DOHH2 (cell line): ENCODE measurements around the gene ATP6V1G1.

Source experiments
- H3F3A ChIP-seq: fragments of 200-600 bp; sonication (generic), shearing (Covaris generic); 2 replicates; pipeline ENCODE4 v1.6.0; 2016; ENCODE audit warnings: antibody characterized with exemption, mild to moderate bottlenecking; ENCODE audit not compliant: control insufficient read depth, insufficient read depth
- H3K27ac ChIP-seq: fragments of 200-600 bp; sonication (generic); 2 replicates; pipeline ENCODE4 v1.5.1; 2014; ENCODE audit warnings: low read depth, mild to moderate bottlenecking, low read length, moderate library complexity
- H3K27me3 ChIP-seq: fragments of 200-600 bp; sonication (generic); 2 replicates; pipeline ENCODE4 v1.6.1; 2014; ENCODE audit warnings: mild to moderate bottlenecking, low read length, mixed read lengths; ENCODE audit not compliant: control insufficient read depth
- H3K36me3 ChIP-seq: fragments of 200-600 bp; sonication (generic); 2 replicates; pipeline ENCODE4 v1.6.1; 2014; ENCODE audit warnings: mild to moderate bottlenecking, low read length, moderate library complexity, mixed read lengths; ENCODE audit not compliant: control insufficient read depth
- H3K4me1 ChIP-seq: fragments of 200-600 bp; sonication (generic); 2 replicates; pipeline ENCODE4 v1.6.1; 2014; ENCODE audit warnings: mild to moderate bottlenecking, low read length, mixed read lengths; ENCODE audit not compliant: control insufficient read depth
- H3K4me2 ChIP-seq: fragments of 200-600 bp; sonication (generic); 2 replicates; pipeline ENCODE4 v1.6.0; 2014; ENCODE audit warnings: mild to moderate bottlenecking, low read length, moderate library complexity
- H3K4me3 ChIP-seq: fragments of 200-600 bp; sonication (generic); 2 replicates; pipeline ENCODE4 v1.5.1; 2014; ENCODE audit warnings: mild to moderate bottlenecking, low read length, mixed read lengths
- H3K79me2 ChIP-seq: fragments of 200-600 bp; sonication (generic); 2 replicates; pipeline ENCODE4 v1.6.1; 2014; ENCODE audit warnings: mild to moderate bottlenecking, low read length, mixed read lengths; ENCODE audit not compliant: control insufficient read depth
- H3K9me2 ChIP-seq: fragments of 200-600 bp; sonication (generic); replicated peaks from 2 replicates; pipeline ENCODE4 v1.6.1; 2014; ENCODE audit warnings: mild to moderate bottlenecking, low read length, mixed read lengths; ENCODE audit not compliant: control insufficient read depth
- H3K9me3 ChIP-seq: fragments of 200-600 bp; sonication (generic); 2 replicates; pipeline ENCODE4 v1.6.1; 2014; ENCODE audit warnings: antibody characterized with exemption, low read length, mixed read lengths; ENCODE audit not compliant: control insufficient read depth, insufficient read depth
- H4K20me1 ChIP-seq: fragments of 200-600 bp; sonication (generic); 2 replicates; pipeline ENCODE4 v1.6.0; 2014; ENCODE audit warnings: low read depth, mild to moderate bottlenecking, antibody characterized with exemption, low read length, moderate library complexity; ENCODE audit not compliant: control insufficient read depth, insufficient read depth
- EZH2phosphoT487 ChIP-seq: fragments of 200-600 bp; sonication (generic); IDR thresholded peaks from 2 replicates; pipeline ENCODE4 v1.6.1; 2017; ENCODE audit warnings: borderline replicate concordance, mild to moderate bottlenecking, antibody characterized with exemption, low read length, moderate library complexity, mixed read lengths
- TF ChIP-seq, protein P1 (sequence below): fragments of 200-600 bp; sonication (generic); IDR thresholded peaks from one replicate; pipeline ENCODE4 v1.5.1; 2014; ENCODE audit warnings: antibody characterized with exemption, mild to moderate bottlenecking, low read depth, low read length; ENCODE audit not compliant: poor library complexity, severe bottlenecking

ATP6V1G1 gene

DNA sequence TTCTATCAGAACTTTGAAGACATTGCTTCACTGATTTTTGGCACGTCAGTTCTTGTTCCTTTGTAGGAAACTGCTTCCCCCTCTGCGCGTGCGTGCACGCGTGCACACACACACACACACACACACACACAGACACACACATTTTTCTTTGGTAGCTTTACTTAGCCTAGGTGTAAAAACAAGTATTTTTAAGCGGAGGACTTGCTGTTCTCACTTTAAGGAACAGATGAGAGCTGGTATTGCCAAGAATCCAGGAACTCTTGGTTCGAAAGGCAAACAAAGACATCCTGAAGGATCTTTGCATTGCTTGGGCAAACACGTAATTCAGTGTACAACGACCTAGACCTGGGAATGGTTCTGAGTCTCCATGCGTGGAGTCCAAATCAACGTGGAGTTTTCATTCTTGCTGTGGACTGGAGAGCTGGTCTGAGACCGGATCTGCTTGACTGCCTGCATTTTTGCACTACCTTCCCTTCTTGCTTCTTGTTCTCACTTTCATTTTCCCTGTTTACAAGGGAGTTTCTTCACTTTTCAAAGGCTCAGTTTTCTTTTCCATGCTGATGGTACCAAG, 31.7 kb downstream of the ATP6V1G1 start:
- Histone ChIP-seq H3K27ac (peak overlapping the region; percentile 59), H3K27me3 (no peaks in the 10 kb centered on the region), H3K79me2 (peaks cover 69% of the 10 kb centered on the region), H3K9me2 (no peaks in the 10 kb centered on the region), H3K36me3 (peaks cover 45% of the 10 kb centered on the region), H3F3A (peaks cover 10% of the 10 kb centered on the region), H3K4me3 (peak overlapping the region; percentile 66), H3K9me3 (no peaks in the 10 kb centered on the region), H4K20me1 (no peaks in the 10 kb centered on the region), H3K4me2 (peak overlapping the region; percentile 80), H3K4me1 (peaks cover 49% of the 10 kb centered on the region)
- TF ChIP-seq EZH2phosphoT487: no peak
- TF ChIP-seq, protein P1, sequence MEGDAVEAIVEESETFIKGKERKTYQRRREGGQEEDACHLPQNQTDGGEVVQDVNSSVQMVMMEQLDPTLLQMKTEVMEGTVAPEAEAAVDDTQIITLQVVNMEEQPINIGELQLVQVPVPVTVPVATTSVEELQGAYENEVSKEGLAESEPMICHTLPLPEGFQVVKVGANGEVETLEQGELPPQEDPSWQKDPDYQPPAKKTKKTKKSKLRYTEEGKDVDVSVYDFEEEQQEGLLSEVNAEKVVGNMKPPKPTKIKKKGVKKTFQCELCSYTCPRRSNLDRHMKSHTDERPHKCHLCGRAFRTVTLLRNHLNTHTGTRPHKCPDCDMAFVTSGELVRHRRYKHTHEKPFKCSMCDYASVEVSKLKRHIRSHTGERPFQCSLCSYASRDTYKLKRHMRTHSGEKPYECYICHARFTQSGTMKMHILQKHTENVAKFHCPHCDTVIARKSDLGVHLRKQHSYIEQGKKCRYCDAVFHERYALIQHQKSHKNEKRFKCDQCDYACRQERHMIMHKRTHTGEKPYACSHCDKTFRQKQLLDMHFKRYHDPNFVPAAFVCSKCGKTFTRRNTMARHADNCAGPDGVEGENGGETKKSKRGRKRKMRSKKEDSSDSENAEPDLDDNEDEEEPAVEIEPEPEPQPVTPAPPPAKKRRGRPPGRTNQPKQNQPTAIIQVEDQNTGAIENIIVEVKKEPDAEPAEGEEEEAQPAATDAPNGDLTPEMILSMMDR: no peak

DNA sequence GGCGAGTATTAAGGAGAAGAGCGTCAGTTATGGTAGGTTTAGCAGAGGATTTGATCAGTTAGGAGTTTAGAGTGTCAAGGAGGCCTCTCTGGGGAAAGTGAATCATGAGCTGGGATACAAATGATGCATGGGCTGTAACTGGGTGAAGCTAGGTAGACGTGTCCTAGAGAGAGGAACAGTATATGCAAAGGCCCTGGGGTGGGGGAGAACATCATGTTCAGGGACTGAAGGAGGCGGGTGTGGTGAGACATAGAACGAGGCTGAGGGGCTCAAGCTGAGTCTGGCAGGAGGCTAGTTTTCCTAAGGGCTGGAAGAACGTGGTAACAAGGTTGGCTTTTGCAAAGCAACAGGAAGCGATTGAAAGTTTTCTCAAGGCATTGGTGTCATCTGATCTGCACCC, 34.0 kb downstream of the ATP6V1G1 start:
- Histone ChIP-seq H3K4me2 (no peak overlapping the region), H4K20me1 (no peaks in the 10 kb centered on the region), H3K79me2 (peaks cover 51% of the 10 kb centered on the region), H3K9me2 (no peaks in the 10 kb centered on the region), H3K4me1 (peaks cover 34% of the 10 kb centered on the region), H3K4me3 (no peak overlapping the region), H3K27ac (no peak overlapping the region), H3F3A (peaks cover 10% of the 10 kb centered on the region), H3K9me3 (no peaks in the 10 kb centered on the region), H3K27me3 (no peaks in the 10 kb centered on the region), H3K36me3 (peaks cover 44% of the 10 kb centered on the region)
- TF ChIP-seq EZH2phosphoT487: no peak
- TF ChIP-seq, protein P1: no peak

DNA sequence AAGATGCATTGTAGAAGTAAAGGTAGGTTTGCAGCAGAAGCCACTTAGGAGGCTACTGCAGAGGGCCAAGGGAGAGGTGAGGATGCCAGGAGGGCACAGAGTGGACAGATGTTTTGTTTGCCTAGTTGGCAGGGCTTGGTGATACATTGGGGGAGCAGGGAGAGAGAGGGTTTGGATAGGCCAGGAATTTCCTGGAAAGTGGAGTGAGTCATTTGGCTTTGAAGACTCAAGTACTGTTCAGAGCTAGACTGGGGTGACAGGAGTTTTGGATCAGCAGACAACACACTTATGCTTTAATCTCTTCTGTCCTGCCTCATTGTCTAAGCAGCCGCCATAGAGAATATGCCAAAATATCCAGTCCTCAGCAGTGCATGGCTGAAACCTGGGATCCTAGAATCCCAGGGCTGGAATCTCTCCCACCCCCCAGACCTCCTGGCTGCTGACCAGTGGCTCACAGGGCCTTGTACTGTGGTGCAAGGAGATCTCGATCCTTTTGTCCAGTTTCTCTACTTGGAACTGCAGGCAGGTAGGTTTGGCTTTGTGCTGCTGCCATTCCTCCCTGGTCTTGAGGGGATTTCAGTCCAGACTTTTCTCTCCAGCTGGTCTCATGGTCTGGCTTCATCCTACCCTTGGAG, 34.5 kb downstream of the ATP6V1G1 start:
- H3F3A ChIP-seq: peaks cover 6% of the 10 kb centered on the region
- no peaks in the 10 kb centered on the region for H4K20me1 ChIP-seq
- no peaks in the 10 kb centered on the region for H3K27me3 ChIP-seq
- TF ChIP-seq, protein P1: no peak
- TF ChIP-seq EZH2phosphoT487: no peak
- H3K9me2 ChIP-seq: no peaks in the 10 kb centered on the region
- H3K27ac ChIP-seq: no peak overlapping the region
- peaks cover 49% of the 10 kb centered on the region for H3K36me3 ChIP-seq
- no peak overlapping the region for H3K4me2 ChIP-seq
- H3K79me2 ChIP-seq: peaks cover 45% of the 10 kb centered on the region
- no peaks in the 10 kb centered on the region for H3K9me3 ChIP-seq
- peaks cover 29% of the 10 kb centered on the region for H3K4me1 ChIP-seq
- no peak overlapping the region for H3K4me3 ChIP-seq
